Dermis microvascular lymphatic vessel endothelial cell (primary cell): ENCODE measurements around the gene CTDSPL. TPM values are rescaled to one million over a fixed set of nuclear protein-coding genes. Genes with fewer than 3 reads are reported as not detected.

Experiments used
- DNase-seq, 2 donors: peaks; one replicate each; pipeline versions ENCODE4 v3.0.0 to v3.0.0-alpha.2; 2010; ENCODE audit warnings: low read depth in 2 of 2
- total RNA-seq: library from RNA; depleted of rRNA; stranded (reverse); fragments of >200 nt; gene quantifications from 2 replicates; pipeline ENCODE4 v1.2.1, GENCODE V29; 2014

Gene CTDSPL
- total RNA-seq, 1 donor from 2014 or later: 102 TPM

DNA sequence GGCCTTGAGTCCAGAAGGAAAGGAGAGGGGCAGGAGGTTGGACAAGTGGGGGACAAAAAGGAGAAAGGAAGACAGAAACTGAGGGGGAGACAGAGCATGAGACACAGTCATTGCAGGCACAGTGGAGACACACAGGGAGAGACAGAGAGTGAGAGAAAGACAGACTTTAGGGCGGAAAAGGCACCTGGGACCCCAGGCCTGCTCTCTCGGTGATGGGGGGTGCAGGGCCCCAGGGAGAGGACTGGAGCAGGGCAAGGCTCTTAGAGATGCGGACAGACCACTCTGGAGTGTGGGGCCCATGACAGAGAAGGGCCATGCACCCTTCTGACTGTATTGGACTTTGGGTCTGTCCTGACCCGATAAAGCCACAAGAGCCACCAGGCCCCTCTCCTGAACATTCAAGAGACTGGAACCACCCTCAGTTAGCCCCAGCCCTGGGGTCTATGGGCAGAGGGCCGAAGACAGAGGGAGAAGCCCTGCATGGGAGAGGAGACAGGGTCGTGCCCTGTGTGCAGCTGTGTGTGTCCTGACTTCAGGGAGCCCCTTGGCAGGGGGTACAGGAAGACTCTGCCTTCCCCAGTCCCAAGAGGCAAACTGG is 155.3 kb downstream of the CTDSPL start:
- DNase-seq: no peak

DNA sequence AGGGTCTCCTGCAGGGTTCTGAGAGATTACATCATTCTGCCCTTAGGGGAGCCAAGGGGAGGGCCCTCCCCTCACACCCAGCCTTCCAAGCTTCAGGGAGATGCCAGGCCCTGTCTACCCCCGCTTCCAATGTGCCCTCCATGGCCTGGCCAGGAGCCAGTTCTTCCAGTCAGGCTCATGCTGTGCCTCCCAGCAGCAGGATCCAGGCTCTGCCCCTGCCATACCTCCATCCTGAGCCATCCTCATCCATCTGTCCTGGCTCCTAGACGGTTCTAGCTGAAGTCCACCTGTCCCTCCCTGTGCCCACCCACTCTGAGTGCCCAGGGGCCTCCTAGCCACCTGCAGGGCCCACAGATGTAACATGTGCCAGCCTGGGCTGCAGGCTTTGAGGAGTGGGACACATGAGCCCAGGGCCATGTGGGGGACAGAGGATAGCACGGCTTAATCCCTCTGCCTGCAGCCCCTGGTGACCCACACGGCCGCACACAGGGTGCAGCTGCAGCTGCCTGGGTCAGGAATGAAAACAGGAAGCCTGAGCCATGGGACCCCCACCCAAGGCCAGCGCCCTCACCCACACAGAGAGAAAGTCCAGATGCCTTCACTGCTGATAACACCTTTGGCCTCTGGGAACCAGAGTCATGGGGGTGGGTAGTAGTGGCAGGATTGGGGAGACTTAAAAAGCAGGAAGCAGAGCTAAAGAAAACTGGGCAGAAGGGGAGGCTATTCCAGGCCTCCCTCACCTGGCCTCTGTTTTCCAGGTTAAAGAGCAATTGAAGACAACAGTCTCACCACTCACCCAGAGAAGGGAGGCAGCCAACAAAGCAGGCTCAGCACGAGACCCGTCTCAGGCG is 156.0 kb downstream of the CTDSPL start:
- no peak for DNase-seq

DNA sequence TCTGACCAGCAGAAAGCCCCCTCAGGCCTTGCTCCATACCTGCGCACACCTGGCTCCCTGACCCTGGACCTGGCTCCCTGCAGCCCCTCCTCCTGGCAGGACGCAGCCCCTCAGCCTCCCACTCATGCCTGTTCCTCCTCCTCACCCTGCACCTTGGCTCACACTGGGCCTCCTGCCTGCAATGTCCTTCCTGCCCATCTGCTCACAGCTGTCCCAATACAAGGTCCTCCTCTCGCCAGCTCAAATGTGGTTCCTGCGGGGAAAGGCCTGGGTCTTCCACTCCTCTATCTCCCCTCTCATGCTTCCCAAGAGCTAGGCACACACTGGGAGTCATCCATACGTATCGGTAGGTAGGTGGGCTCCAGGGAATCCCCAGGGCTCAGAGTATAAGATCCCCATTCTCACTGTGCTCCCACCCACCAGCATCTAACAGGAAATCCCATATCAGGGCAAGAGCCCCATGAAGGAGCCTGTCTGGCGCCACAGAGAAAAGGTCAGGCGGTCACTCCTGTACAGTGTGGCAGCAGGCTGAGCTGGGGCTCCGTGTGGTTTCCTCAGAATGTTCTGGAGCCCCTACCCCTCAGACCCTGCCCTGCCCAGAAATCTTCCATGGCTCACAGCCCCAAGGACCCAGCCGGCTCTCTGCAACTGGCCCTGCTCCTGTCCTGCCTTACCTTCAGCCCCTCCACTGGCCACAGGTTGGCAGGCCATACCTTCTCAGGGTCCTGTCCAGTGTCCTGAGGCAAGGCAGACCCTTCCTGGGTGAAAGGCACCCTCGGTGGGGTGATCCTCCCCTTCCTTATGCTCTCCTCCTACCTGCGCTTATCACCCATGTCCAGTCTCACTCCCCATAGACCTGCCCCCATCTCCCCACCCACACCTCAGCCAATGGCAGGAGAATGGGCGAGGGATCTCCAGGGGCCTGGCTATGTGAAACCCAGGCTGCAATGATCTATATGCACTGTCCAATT is 156.9 kb downstream of the CTDSPL start:
- DNase-seq: no peak

DNA sequence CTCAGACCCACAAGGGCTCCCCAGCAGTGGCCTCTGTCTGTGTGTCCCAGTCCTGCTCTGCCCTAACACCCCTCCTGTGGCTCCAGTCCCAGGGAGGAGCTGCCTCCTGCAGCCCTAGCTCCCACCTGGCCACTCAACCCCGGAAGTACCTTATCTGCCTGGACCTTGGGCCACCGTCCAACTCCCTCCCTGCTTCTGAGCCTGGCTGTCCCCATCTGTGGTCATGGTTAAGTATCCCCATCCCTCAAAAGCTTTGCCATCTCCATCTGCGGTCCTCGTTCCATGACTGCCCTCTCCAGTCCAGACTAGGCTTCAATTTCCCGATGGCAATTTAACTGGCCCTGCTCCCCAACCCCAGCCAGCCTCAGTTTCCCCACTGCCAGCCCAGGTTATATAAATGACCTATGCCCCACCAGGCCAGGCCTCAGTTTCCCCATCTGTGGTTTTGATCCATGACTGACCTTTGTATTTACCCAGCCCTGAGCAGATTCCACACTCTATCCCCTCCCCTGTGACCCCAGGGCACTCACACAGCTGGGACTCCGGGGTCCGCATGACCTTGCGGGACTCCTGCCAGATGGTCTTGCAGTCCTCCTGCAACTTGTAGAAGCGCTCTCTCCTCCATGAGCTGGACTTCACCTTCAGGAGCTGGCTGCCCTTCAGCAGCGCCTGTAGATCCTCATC is 158.1 kb downstream of the CTDSPL start:
- DNase-seq: no peak

DNA sequence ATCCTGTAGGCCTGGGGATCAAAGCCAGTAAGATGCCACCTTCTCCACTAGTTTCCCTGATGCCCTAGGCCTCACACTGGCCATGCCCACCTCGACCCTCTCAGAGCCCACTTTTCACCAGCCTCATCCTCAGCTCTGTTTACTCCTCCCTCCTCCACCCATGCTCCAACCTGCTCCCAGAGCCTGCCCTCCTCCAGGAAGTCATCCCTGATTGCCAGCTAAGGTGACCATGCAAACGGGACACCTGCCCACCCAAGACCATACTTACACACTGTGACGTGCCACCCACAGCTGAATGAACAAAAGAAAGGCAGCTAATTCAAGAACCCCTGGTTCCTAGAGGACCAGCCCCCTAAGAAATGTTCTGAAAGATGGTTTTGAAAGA is 158.7 kb downstream of the CTDSPL start:
- no peak for DNase-seq

DNA sequence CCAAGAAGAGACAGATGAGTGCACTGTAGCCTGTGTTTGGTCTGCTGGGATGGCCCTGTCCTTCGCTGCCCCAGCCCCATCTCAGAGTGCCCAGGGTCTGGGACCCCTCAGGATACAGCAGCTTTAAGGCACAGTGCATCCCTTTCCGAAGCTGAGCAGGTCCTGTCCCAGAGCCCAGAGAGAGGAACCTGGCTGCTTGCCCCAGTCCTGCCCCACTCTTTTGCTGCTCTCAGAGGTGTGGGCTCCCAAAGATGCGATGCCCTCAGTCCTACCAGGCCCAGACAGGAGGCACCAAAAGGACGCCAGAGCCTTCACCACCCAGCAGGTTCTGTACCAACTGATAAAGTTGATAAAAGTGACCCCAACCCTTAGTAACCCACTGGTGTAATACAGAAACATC is 159.5 kb downstream of the CTDSPL start:
- no peak for DNase-seq

DNA sequence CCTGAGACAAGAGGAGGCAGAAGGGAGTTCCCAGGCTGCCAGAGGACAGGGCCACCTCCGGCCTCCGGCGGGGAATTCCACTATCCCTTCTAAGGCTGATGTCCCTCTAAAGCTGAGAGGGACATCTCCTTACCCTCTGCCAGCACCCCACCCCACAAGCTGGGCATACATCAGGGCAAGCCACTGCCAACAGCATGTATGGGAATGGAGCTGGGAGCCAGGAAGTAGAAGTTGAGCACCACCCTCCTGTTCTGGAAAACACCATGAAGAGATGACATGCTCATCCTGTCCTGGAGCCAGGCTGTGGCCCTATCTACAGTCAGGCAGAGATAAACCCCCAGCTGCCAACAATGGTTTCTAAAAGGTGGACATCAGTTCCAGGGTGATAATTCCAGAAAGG is 160.6 kb downstream of the CTDSPL start:
- DNase-seq: peak in 1 of 2 donors; percentile 46

DNA sequence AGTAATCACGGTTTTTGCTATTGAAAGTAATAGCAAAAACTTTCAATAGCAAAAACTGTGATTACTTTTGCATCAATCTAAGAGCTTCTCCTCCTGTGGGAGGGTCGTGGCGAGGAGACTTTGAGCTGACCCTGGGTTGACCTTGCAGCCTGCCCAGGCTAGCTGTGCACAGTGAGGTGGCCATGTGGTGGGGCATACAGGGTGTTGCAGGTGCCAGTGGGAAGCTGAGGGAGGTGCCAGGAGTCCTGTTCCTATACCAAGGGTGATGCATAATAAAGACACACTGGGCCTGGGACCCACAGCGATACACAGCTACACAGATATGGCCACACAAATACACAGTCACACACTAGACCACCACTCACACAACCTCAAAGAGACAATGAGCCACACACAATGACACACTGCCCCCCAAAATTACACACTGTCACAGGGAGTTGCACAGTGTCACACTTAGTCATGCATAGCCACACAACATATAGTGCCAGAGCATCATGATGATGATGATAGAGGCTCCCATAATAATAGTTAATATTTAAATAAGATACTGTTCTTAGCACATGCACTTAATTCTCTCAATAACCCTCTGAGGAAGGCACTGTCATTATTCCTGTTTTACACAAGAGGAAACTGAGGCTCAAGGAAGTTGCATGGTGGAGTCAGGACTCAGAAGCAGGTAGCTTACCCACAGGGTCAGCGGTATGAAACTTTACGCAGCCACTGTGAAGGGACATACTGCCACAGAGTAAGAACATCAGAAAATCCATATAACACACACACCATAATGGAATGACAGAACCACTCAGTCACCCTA is 161.4 kb downstream of the CTDSPL start:
- no peak for DNase-seq

DNA sequence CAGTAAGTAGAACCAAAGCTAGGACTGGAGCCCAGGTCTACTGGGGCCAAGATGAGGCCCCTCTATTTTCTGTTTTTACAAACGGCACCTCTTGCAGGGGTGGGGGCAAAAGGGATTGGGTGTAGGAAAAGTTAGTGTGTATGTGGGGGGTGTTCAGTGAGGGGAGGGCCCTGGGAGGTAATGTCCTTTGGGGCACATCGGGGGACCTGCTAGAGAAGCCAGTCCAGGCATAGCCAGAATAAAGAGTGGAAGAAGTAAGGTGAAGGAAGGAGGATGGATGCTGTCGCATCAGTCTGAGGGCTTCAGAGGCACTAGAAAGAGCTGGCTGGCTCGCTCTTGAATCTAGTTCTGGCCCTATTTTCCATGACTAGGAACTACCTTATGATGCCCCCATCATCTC is 165.2 kb downstream of the CTDSPL start:
- no peak for DNase-seq

DNA sequence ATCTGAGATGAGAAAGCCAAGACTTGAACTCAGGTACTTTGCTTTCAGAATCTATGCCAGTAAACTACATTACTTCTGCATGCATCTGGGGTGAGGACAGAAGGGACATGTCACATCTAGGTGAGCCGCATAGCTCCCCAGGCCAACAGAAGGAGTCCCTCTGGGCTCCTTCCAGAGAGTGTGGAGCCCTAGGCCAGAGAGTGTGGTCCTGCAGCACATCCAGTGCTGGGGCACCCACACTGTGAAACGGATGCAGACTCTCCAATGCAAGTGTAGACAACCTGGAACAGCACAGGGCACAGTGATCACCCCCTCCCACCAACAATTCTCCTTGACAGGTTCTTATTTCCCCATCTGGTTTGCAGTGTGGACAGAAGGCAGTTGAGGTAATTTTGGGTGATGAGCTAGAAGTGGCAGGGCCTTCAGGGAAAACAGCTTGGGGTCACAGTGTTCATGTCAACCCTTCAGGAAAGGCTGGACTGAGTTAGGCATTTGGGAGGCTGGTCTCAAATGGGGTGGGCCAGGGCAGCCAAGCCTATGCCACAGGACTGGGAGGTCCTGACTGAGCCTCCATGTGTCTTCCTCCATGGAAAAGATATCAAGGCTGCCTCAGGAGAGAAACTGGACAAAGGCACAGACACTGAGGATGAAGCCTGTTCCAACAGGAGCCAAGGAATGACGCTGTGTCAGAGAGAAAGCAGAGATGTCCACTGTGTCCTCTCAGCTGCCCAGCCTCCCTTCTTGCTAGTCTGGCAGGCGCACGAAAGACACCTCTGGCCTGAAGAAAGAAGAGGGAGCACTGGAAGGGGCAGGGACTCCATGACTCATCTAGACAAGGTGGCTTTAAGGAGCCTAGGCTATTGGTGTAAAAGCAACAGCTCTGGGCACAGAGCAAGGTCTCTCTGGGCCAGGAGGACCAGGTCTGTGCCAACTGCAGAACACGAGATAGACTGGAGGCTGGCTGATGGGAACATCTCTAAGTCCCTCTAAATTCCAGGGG is 166.1 kb downstream of the CTDSPL start:
- no peak for DNase-seq

DNA sequence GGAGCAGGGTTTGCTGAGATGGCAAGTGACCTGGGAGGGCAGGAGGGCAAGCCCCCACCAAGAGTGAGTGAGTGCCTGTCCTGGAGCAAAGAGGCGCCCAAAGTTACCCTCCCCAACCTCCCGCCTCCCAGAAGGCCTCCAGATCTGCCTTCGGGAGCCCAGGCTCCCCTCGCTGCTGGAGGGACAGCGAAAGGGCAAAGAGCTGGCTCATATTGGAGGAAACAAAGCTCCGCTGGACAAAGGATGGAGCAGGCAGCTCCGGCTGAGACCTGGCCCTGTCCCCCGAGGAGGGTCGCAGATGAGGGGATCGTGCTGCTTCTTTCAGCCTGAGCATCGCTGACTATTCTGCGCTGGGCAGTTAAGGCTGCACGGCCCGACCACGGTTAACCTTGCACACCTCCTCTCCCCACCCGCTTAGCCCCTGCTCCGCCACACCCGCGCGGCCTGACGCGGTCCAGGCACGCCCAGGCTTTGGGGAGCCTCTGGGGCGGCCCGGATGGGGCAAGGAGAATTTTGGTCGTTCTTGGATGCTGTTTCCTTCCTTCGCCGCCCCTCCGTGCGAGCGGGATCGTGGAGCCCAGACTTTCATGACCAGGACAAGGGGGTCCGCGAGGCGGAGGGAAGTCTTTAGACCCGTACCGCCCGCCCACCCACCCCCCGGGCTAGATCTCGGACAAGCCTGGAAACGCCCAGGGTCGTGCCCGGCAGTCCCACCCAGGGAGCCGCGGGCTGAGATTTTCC is 167.1 kb downstream of the CTDSPL start:
- no peak for DNase-seq

DNA sequence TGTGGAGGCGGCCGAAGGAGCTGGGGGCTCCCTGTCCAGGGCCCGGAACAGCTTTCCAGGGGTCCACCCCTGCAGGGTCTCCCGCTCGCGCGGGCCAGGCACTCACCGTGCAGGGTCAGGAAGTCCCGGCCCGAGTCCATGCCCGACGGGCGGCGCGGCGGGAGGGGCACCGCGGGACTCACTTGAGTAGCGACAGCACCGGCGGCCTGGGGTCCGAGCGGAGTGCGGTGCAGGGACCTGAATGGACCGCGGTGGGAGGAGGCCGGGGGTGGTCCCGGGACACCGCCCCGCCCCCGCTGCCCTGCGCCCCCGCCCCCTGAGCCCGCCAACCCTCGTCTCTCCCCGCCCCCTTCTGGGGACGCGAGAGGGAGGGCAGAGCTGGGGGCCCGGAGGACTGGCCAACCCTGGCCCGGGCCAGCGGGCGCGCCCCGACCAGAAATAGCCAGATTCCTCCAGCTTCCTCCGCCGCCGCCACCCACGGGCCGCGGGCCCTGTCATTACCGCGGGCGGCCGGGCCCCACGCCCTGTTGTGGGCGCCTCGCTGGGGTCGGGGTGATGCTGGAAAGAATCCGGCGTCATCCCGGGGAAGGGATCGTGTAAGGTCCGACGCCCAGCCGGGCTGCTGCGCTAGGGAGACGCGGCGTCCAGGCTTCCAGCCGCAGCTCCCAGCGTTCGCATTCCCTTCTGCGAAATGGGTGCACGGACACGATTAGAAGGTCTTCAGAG is 167.9 kb downstream of the CTDSPL start, which contains the start of gene PLCD1:
Gene PLCD1 (minus strand): TSS at position 243 of the 726 bp plus-strand sequence. CDS start 103 bp downstream, at position 140.
- peak in 1 of 2 donors; percentile 72 for DNase-seq

DNA sequence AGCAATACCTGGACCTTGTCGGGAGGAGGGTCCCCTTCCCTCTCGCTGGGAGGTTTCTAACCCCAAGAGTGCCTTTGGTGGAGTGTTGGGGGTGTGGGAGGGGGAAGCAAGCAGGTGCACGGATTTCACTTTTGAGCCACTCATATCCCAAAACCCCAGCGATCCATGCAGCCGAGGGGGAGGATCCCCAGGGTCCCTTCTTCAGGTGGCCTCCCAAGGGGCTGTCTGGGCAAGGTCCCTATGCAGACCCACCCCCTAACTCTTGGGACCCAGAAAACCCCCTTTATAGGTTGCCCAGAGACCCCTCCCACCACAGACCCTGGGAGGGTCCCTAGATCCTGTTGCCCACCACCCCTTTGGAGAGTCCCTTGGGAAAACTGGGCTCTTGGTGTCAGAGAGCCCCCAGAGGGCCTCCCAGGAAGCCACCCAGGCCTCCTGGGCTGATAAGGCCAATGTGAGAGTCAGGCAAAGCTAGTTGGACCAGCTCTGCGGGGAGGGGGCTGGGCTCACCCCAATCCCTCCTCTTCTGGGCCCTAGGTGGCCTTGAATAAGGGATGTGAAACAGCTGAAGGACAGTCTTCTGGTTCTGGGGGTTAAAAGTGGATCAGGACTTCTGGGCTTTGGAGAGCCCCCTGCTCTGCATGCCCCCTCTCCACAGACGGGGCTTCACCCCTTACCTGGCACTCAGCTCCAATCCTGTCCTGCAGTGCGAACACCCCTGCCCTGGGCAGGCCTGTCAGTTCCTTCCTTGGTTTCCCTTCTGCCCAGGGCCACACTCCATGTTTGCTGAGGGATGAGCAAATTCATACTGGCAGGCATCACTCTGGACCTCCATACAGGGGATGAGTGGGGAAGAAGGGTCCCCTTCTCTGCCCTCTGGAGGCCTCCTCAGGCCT is 168.7 kb downstream of the CTDSPL start:
- no peak for DNase-seq

DNA sequence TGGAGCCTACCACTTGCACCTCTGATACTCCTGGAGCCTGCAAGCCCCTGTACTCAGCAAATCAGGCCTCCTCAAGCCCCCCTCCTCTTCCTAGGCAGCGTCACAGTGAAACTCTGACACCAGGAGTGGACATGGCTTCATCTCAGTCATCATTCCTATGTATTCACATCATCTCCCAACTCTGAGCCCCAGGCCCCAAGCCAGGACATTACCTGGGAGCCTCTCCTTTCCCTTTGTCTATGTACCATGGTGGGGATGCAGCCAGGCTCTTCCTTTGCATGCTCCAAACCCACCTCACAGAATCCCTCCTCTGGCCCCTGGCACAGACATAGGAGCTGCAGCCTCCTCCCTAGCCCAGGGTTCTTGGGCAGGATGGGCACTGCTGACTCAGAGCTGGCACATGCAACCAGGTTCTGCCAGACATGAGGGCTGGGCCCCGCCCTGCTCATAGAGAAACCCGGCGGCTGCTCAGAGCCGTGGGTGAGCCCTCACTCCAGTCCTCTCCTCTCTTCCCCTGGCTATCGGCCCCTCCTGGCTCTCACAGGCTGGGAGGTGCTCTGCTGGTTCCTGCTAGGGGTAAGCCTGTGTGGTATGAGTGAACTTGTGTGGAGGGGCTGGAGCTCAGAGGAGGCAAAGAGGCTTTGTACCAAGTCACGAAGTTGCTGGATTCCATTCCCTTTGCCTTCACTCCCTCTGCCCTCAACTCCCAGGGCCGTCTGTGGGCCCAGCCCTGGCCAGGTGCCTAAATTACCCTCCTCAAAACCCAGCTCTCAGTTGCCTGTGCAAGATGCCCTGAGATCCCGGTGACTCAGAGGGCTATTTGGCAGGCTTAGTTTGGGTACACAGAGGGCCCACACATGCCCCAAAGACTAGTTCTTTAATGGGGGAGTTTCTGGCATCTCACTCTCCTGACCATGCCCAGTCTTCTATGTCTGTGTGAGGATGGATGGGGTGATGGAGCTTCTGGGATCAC is 169.6 kb downstream of the CTDSPL start:
- peak in 1 of 2 donors; percentile 14 for DNase-seq

DNA sequence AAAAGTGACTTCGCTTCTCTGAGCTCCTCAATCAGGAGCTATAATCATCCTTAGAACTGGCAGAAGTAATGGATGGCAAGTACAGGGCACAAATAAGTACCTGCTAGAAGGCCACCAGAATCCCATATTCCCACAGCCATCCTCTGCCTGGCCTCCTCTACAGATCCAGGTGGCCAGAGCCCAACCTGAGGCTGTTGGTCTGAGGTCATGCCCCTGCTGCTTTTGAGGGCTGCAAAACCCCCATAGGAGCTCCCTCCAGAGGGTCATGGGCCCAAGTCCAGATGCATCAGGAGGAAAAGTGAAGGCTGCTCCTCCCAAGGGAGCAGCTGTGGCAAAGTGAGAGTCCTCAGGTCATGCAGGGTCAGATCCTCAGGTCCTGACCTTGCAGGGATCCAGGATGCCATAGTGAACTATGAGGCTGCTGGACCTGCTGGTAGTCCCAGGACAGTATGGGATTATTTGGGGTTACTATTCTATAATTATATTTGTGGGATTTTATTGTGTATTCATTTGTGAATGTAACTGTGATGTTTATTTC is 170.7 kb downstream of the CTDSPL start:
- no peak for DNase-seq
